Measurements from ENCODE around the gene PDE4D. TPM values are rescaled to one million over a fixed set of nuclear protein-coding genes. Genes with fewer than 3 reads are reported as not detected.

The PDE4D gene
- total RNA-seq, 1 experiment from 2014 or later: 62.6 TPM

DNA sequence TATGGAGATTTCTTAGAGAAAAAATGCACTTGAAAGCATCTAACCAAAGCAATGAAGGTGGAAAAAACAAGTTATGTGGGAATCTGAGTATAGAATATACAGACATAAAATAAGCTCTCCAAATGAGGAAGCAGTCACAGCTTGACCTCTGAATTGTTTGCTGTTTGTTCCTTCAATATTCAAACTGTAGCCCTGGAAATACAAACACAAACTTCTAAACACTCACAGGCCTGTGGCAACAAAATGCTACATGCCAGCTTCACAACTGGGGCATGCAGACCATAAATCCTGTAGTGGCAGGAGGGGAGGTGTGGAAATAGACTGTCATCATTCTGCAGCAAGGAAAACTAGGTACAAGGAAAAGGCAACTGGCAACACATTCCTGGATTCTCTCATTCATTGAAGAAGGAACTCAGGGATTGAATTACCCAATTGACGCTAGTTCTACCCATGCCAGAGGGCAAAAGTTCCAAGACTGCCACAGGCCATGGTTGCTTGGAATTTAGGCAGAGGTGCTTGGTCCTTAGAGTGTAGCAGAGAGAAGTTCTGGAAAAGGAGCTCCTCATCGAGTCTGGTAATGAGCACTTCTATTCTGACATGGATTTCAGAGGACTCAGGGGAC, 349.6 kb downstream of the PDE4D start:
- in situ Hi-C loops (cut with HindIII; ENCODE audit: low pct_unique_long_range_greater_than_20kb, low sequenced_read_pairs): no loop called here

GRCh38 chr5:59542851-59543820, 350.4 kb downstream of the PDE4D start:
- in situ Hi-C loops (cut with HindIII; ENCODE audit: low pct_unique_long_range_greater_than_20kb, low sequenced_read_pairs): no loop called here
- DNase-seq (ENCODE audit: low read depth, low spot score): peak; percentile 46

More for the DNA sequence above, 349.6 kb downstream of the PDE4D start:
- peak; percentile 35 for DNase-seq (ENCODE audit: low read depth, low spot score)

DNA sequence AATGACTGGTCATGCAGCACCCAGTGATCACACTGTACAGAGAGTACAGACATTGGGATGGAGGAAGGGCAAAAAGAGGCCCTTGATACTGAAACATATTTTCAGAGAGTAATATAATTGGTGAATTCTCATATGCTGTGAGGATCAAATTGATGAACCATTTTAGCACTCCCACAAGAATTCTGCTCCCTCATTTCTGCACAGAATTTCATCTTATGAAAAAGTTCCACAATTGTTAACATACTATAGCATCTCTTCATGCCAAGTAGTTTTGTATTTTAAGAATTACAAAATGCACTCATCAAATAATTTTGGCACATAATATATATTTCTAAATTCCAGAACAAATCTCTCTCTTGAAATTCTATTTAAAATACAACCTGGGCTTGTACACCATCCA, 351.2 kb downstream of the PDE4D start:
- in situ Hi-C loops (cut with HindIII; ENCODE audit: low pct_unique_long_range_greater_than_20kb, low sequenced_read_pairs): no loop called here
- no peak for DNase-seq (ENCODE audit: low read depth, low spot score)

DNA sequence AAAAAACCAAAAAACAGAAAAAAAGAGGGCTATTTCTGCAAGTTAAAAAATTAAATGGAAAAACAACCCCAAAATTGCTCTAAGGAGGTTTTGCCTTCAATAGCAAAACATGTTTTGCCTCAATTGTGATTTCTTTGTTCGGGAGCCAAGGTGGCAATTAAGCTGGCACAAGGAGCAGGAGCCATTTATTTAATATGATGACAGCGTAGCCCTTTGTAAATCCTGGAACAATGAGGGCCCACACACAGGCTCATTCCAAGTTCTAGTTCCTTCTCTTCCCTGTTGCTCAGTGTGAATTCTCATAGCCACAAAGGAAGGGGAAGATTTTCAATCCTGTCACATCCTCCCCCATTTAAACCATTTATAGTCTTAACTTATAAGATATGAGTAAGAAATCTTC, 353.2 kb downstream of the PDE4D start:
- in situ Hi-C loops (cut with HindIII; ENCODE audit: low pct_unique_long_range_greater_than_20kb, low sequenced_read_pairs): no loop called here
- DNase-seq (ENCODE audit: low read depth, low spot score): no peak

GRCh38 chr5:59538750-59539121, 354.8 kb downstream of the PDE4D start:
- no peak for DNase-seq (ENCODE audit: low read depth, low spot score)

GRCh38 chr5:59537961-59538749, 355.4 kb downstream of the PDE4D start:
- DNase-seq (ENCODE audit: low read depth, low spot score): no peak
- in situ Hi-C loops (cut with HindIII; ENCODE audit: low pct_unique_long_range_greater_than_20kb, low sequenced_read_pairs): no loop called here

More at GRCh38 chr5:59538750-59539121, 354.8 kb downstream of the PDE4D start:
- in situ Hi-C loops (cut with HindIII; ENCODE audit: low pct_unique_long_range_greater_than_20kb, low sequenced_read_pairs): no loop called here

DNA sequence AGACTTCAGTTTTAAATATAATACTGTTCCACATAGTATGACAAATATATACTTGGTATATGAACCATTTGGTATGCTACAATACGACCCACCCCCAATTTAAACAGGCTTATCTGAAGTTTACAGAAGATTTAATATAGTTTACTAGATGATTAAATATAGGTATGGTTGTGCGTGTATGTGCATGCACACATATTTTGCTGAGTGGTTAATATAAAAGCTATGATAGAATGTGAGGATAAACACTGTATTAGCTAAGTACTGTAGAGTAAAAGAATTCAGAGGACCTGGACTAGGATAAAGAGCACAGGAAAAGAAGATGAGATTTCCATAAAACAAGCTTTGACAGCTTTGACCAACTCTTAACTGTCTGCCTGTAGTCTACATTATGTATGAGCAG, 356.7 kb downstream of the PDE4D start:
- no peak for DNase-seq (ENCODE audit: low read depth, low spot score)
- in situ Hi-C loops (cut with HindIII; ENCODE audit: low pct_unique_long_range_greater_than_20kb, low sequenced_read_pairs): no loop called here

DNA sequence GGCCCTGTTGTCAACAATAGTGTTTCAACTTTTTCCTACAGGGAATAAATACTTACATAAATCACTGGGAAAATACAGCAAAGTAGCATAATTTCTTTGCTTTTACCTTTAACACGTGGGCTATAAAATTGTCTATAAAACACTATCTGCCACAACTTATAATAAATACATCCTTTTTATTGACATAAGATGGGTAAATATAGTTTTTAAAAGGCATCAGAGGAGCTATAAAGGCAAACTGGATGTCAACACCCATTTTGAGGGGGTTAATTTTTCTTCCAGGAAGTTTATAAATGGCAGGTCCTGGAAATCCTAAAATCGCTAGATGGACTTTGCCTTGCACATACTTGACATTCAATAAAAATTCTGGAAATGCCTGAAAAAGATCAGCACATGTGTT, 358.0 kb downstream of the PDE4D start:
- in situ Hi-C loops (cut with HindIII; ENCODE audit: low pct_unique_long_range_greater_than_20kb, low sequenced_read_pairs): no loop called here
- DNase-seq (ENCODE audit: low read depth, low spot score): no peak

DNA sequence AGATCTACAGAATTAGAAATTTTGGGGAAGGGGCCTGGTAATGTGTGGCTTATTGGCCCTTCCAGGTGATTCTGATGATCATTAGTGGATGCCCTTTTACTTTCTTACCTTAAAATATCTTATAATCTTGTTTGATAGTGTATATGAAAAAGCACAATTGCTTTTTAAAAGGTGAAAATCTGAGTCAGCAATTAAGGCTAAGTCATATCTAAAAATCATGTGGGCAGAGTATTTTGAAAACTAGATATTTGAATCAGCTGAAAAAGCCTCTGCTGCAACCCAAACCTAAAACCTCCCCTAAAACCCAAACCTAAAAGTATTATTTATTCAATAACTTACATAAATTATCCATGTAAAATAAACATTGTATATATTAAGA, 359.8 kb downstream of the PDE4D start:
- no peak for DNase-seq (ENCODE audit: low read depth, low spot score)
- in situ Hi-C loops (cut with HindIII; ENCODE audit: low pct_unique_long_range_greater_than_20kb, low sequenced_read_pairs): no loop called here

DNA sequence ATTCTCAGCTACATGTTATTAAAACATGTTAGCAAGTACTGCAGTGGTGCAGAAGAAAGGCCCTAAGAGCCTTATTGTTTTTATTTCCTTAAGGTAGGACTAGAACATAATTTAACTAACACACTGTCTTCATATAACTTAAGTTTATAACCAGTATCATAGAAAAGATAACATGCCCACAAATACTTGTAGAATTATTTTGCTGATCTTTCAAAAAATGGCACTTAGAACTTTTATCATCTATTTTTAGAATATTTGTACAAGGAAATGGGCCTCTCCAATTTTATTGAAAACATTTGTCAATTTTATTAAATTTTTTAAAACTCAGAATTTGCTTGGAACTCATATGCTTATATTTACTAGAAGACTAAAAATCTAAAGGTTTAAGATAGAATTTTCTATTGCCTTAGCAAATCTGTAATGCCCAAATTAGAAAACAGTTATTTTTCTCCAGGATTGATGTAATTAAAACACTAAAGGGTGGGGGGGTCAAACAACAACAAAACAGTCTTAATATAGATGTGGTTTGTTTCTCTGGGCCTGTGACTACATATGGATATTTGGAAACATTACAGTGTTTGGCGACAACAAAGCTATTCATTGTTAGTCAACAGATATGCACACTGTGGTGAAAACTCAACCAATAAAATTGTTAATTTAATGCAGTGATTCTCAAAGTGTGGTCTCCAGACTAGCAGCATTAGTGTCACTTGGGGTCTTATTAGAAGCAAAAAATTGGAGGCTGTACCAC, 360.4 kb downstream of the PDE4D start:
- DNase-seq (ENCODE audit: low read depth, low spot score): peak; percentile 59
- in situ Hi-C loops (cut with HindIII; ENCODE audit: low pct_unique_long_range_greater_than_20kb, low sequenced_read_pairs): no loop called here

- in situ Hi-C loops (cut with HindIII; ENCODE audit: low pct_unique_long_range_greater_than_20kb, low sequenced_read_pairs): no loop called here
- no peak for DNase-seq (ENCODE audit: low read depth, low spot score)
Measured at GRCh38 chr5:59529239-59529638, 364.3 kb downstream of the PDE4D start.

DNA sequence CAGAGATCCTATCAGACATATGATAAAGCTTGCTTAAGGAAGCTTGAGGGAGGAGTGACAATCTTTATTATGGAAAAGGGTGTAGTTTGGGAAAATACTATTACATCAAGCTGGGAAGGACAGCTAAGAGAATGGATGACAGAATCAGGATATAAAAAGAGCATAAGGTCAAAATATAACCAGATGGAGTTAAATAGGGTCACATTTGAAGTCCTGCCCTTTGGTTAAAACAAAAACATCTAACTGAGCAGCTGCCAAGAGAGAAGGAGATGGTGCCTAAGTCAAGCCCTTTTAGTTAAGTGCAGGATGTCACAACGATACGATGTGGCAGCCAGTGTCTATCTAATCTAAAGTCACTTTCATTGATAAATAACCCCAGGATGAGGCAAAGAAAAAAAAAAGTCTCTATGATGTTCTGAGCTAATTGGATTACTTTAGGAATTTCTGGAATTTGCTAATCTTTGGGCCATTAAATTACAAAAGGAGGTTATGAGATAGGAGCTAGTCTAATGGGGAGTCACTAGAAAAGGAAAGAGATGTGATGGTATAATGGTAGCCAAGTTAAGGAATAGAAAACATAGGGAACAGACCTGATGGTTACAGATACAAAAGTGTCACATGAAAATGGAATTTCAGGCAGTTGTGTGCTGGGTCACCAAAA, 365.2 kb downstream of the PDE4D start:
- DNase-seq (ENCODE audit: low read depth, low spot score): no peak
- in situ Hi-C loops (cut with HindIII; ENCODE audit: low pct_unique_long_range_greater_than_20kb, low sequenced_read_pairs): no loop called here

DNA sequence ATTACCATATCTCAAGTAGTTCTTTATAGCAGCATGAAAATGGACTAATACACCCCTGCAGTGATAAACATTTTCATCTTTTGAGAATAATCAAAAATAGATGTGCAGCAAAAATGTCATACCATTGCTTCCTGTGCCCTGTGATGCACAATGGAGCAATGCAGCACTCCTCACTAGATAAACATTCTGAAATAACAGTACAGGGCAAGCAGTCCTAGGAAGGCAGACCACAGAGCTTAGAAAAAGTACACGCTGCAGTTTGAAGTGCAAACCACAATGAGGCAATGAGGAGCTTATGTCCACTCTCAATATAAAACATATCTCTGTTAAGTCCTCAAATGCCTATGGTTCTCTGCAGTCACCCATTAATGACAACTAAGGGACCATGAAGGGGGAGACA, 367.6 kb downstream of the PDE4D start:
- in situ Hi-C loops (cut with HindIII; ENCODE audit: low pct_unique_long_range_greater_than_20kb, low sequenced_read_pairs): no loop called here
- DNase-seq (ENCODE audit: low read depth, low spot score): no peak

DNA sequence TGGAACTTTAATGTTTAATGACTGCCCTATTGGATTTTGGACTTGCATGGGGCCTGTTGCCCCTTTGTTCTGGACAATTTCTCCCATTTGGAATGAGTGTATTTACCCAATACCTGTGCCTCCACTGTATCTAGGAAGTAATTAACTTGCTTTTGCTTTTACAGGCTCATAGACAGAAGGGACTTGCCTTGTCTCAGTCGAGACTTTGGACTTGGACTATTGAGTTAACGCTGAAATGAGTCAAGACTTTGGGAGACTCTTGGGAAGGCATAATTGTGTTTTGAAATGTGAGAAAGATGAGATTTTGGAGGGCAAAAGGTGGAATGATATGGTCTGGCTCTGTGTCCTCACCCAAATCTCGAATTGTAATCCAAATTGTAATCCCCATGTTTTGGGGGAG, 368.2 kb downstream of the PDE4D start:
- in situ Hi-C loops (cut with HindIII; ENCODE audit: low pct_unique_long_range_greater_than_20kb, low sequenced_read_pairs): no loop called here
- no peak for DNase-seq (ENCODE audit: low read depth, low spot score)

DNA sequence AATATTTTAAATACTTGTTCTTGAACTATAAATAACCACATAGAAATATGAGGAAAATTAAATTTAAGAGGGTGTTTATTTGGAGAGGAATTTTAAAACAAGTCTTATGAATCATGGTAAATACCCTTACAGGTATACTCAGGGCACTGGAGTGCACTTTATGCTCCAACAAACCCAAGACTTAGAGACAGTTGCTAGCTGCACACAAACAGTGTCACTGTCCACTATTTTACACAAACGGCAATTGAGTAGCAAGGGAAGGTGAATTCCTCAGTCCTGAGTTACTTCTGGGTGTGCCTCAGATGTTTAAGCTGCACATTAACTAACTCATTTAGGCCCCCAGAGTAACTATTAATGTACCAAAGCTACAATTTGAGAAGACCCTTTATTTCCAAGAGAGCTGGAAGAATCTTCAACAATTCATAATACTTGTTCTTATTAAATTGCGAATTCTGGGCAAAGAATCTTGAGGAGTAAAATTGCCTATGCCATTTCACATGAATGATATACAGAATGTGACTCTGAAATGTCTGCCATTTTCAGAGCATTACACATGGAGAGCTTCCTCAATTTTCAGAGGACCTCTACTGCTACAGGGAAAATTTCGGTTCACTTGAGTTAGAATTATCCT, 371.2 kb downstream of the PDE4D start:
- DNase-seq (ENCODE audit: low read depth, low spot score): no peak
- in situ Hi-C loops (cut with HindIII; ENCODE audit: low pct_unique_long_range_greater_than_20kb, low sequenced_read_pairs): no loop called here

GRCh38 chr5:59521476-59521875, 372.1 kb downstream of the PDE4D start:
- in situ Hi-C loops (cut with HindIII; ENCODE audit: low pct_unique_long_range_greater_than_20kb, low sequenced_read_pairs): no loop called here
- no peak for DNase-seq (ENCODE audit: low read depth, low spot score)

GRCh38 chr5:59519338-59519737, 374.2 kb downstream of the PDE4D start:
- in situ Hi-C loops (cut with HindIII; ENCODE audit: low pct_unique_long_range_greater_than_20kb, low sequenced_read_pairs): no loop called here

More at GRCh38 chr5:59519338-59519737, 374.2 kb downstream of the PDE4D start:
- no peak for DNase-seq (ENCODE audit: low read depth, low spot score)

Measured in SK-MEL-5 (cell line).